ENCODE results near the gene WNT9A. TPM values are rescaled to one million over a fixed set of nuclear protein-coding genes. Genes with fewer than 3 reads are reported as not detected.
A peak's percentile ranks its signal among the peaks of the same experiment; 100 is the strongest.

Gene WNT9A
- total and polyA plus RNA-seq, 3 donors from 2014 or later = 3.1 to 4.3 (median 3.5) TPM

- H3K27ac ChIP-seq = peak overlapping the region in 1 of 2 donors; percentile 74
- intact Hi-C loops (cut with DNase I; ENCODE audit: low total_unique reads) = loop anchor here (2.0 to 10.0 kb wide), 3 partner anchors 59 to 461 kb away; no protein-coding TSS in a partner anchor
- peaks cover 23% of the 10 kb centered on the region for H3K4me1 ChIP-seq
- no peaks in the 10 kb centered on the region for H3K36me3 ChIP-seq (ENCODE audit: low read depth, missing control alignments)
- TF ChIP-seq POLR2A (IDR thresholded peaks at IDR 0.05) (no peak), CTCF (IDR thresholded peaks at IDR 0.05) (no peak)
- no peaks in the 10 kb centered on the region for H3K9me3 ChIP-seq
- no peaks in the 10 kb centered on the region for H3K27me3 ChIP-seq
- peak; percentile 54 for DNase-seq
- WGBS, 2 donors = 3 to 16% methylated on average over 7 to 19 of the region's 19 CpGs
- peak overlapping the region in 1 of 2 donors; percentile 58 for H3K4me3 ChIP-seq
Measured at GRCh38 chr1:227945891-227946623, 1.7 kb downstream of the WNT9A start.

DNA sequence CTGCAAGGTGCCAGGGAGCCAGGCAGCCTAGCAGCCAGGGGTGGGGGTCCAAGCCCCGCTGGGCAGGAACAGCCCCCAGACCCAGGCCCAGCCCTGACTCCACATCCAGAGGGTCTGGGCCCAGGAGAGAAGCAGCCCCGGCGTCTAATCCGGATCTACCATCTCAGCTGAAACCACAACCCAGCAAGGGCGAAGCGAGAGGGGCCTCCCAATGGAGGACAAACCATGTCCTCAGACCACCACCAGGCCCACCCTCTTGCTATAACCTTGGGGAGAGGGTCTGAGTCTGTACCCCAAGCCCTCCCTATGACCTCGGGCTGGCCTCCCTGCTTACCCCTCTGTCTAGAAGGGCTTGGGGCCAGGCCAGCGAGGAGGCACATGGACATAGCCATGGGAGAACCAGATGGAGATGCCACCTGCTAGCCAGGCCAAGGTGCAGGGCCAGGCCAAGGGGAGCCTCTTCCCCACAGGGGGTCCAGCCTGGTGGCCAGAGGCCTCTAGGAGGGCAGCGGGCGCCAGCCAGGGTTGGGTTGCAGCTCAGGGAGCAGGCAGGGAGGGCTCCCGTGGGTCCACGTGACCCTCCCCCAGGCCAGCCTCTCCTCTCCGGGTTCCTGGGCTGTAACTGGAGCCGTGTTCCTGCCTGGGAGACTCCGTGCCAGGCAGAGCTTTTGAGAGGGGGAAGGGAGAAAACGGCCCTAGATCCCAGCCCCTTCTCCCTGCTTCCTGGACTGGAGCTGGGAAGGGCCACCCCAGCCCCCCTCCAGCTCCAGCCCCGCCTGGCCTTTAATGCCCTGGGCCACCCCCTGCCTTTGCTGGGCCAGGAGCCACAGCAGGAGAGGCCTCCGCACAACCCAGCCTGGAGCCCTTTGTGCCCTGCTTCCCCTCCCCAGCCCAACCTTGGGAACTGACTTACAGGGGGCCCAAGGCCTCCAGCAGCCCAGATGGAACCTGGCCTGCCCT, 2.5 kb downstream of the WNT9A start:
- H3K4me1 ChIP-seq = peaks cover 23% of the 10 kb centered on the region
- H3K4me3 ChIP-seq = no peak overlapping the region
- peak overlapping the region; percentile 44 to 68 for H3K27ac ChIP-seq
- H3K9me3 ChIP-seq = no peaks in the 10 kb centered on the region
- peak; percentile 28 for DNase-seq
- intact Hi-C loops (cut with DNase I; ENCODE audit: low total_unique reads) = loop anchor here (2.0 to 10.0 kb wide), 3 partner anchors 58 to 460 kb away; no protein-coding TSS in a partner anchor
- no peak for TF ChIP-seq POLR2A (IDR thresholded peaks at IDR 0.05)
- no peak for TF ChIP-seq CTCF (IDR thresholded peaks at IDR 0.05)
- H3K36me3 ChIP-seq (ENCODE audit: low read depth, missing control alignments) = no peaks in the 10 kb centered on the region
- H3K27me3 ChIP-seq = no peaks in the 10 kb centered on the region
- 79% methylated on average over 15 of the region's 18 CpGs; no CpG with 5 or more reads in 1 of the 2 donors for WGBS, 2 donors

GRCh38 chr1:227944090-227944930, 3.4 kb downstream of the WNT9A start:
- intact Hi-C loops (cut with DNase I; ENCODE audit: low total_unique reads) = loop anchor here (2.0 to 10.0 kb wide), 2 partner anchors 182 to 460 kb away; no protein-coding TSS in a partner anchor
- H3K9me3 ChIP-seq = no peaks in the 10 kb centered on the region
- H3K36me3 ChIP-seq (ENCODE audit: low read depth, missing control alignments) = no peaks in the 10 kb centered on the region
- TF ChIP-seq POLR2A (IDR thresholded peaks at IDR 0.05) (no peak), CTCF (IDR thresholded peaks at IDR 0.05) (no peak)
- peak overlapping the region; percentile 44 to 68 for H3K27ac ChIP-seq
- no peak overlapping the region for H3K4me3 ChIP-seq
- peaks cover 23% of the 10 kb centered on the region for H3K4me1 ChIP-seq
- peak; percentile 48 for DNase-seq
- 79 to 82% methylated on average over 20 to 24 of the region's 24 CpGs for WGBS, 2 donors
- no peaks in the 10 kb centered on the region for H3K27me3 ChIP-seq

DNA sequence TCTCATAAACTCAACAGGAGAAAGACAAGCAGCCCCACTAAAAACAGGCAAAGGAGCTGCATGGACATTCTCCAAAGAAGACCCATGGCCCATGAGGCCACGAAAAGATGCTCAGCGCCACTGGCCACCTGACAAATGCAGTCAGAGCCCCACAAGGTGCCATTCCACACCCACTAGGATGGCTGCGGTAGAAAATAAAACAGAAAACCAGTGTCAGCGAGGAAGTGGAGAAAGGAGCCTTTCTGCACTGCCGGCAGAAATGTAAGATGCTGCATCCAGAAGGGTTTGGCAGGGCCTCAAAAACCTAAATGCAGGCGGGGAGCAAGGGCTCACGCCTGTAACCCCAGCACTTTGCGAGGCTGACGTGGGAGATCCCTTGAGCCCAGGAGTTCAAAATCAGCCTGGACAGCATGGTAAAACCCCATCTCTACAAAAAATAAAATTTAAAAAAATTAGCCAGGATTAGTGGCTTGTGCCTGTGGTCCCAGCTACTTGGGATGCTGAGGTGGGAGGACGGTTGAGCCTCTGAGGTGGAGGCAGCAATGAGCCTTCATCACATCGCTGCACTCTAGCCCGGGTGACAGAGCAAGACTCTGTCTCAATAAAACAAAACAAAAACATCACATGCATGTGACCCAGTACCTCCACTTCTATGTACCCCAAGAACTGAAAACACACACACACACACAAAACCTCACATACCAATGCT, 4.2 kb downstream of the WNT9A start:
- H3K27ac ChIP-seq = no peak overlapping the region
- H3K36me3 ChIP-seq (ENCODE audit: low read depth, missing control alignments) = no peaks in the 10 kb centered on the region
- peak; percentile 15 for DNase-seq
- H3K27me3 ChIP-seq = no peaks in the 10 kb centered on the region
- WGBS, 2 donors = 84 to 88% methylated on average over 12 of the region's 12 CpGs
- H3K9me3 ChIP-seq = no peaks in the 10 kb centered on the region
- H3K4me1 ChIP-seq = peaks cover 23% of the 10 kb centered on the region
- no peak overlapping the region for H3K4me3 ChIP-seq
- TF ChIP-seq POLR2A (IDR thresholded peaks at IDR 0.05) = no peak
- no peak for TF ChIP-seq CTCF (IDR thresholded peaks at IDR 0.05)
- intact Hi-C loops (cut with DNase I; ENCODE audit: low total_unique reads) = loop anchor here (2.0 to 10.0 kb wide), 2 partner anchors 181 to 459 kb away; no protein-coding TSS in a partner anchor
